LoVo (cell line): Measurements from ENCODE around the gene ZP3.
"Not testable (repeated sequence)": the region's sequence is repeated elsewhere in the genome, so short reads cannot be mapped to it uniquely, and the experiment has no call there.

Experiments used
- DNase-seq: peaks from one replicate; pipeline ENCODE4 v3.0.0-alpha.2; 2016; ENCODE audit warnings: low spot score

Gene ZP3

DNA sequence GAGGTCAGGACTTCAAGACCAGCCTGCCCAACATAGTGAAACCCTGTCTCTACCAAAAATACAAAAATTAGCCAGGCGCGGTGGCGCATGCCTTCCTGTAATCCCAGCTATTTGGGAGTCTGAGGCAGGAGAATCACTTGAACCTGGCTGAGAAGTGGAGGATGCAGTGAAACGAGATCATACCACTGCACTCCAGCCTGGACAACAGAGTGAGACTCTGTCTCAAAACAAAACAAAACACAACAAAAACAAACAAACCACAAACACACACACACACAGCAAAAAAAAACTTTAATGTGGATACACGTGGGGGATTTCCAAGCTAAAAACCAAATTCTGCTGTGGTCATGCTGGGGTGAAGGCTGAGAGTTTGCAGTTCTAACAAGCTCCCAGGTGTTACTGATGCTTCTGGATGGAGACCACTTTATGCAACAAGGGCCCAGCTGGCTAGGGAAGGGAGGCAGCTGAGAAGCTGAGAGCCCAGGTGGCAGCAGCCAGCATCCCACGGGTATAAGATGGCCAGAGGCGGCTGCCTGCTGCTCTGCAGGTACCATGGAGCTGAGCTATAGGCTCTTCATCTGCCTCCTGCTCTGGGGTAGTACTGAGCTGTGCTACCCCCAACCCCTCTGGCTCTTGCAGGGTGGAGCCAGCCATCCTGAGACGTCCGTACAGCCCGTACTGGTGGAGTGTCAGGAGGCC, at the start of gene ZP3:
Gene ZP3 (plus strand): TSS at position 538 of the 699 bp plus-strand sequence. CDS start 15 bp downstream, at position 553.
- DNase-seq: no peak

DNA sequence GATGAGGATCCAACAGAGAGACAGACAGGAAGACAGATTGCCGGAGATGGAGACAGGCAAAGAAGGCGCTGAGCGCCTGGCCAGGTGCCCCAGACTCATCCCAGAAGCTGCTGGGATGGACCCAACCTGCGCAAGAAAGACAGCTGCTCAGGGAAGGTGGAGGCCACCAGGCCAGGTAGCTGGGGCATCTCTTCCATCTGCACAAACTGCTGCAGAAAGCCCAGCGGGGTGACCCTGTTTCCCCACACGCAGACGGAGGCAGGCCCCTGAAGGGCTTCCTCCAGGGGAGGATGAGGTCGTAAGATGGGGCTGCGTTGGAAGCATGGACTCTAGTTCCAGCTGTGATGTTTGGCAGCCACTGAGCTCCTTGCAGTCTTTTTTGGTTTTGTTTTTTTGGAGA, 49.5 kb upstream of the ZP3 start:
- DNase-seq: no peak

DNA sequence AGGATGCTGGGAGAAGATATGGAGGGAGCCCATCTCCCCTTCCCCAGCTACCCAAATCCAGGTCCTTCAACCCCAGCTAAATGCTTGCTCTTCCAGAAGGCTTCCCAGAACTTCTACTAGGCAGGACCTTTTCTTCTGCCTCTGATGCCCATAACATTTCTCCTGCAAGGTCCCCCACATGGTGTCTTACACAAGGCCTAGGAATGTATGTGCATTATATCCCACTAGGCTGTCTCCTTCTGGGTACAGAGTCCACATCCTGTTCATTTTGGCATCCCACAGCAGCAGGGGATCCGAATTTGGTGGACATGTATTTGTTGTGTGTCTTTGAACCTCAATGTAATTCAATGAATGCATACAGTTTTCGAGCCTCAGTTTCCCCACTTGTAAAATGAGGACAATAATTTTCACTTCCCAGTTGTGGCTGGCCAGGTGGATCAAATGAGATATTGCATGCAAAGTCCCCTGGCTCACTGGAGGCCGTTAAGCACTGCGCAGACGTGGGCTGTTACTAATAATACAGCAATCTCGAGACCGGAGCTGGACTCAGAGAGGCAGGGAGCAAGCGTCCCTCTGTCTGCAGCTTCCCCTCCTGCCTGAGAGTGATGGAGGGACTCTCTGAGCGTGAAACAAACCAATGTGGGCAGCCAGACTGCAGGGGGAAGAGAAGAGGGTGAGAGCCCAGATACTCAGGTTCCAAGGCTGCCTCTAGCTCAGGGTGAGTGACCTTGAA, 47.4 kb upstream of the ZP3 start:
- DNase-seq: no peak

DNA sequence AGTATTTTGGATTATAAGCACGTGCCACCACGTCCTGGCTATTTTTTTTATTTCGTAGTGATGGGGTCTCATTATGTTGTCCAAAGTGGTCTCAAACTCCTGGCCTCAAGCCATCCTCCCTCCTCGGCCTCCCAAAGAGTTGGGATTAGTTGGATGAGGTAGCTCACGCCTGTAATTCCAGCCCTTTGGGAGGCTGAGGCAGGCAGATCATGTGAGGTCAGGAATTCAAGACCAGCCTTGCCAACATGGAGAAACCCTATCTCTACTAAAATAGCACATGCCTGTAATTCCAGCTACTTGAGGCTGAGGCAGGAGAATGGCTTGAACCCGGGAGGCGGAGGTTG, 44.2 kb upstream of the ZP3 start:
- no peak for DNase-seq

- no peak for DNase-seq
Measured at GRCh38 chr7:76381814-76382213, 42.9 kb upstream of the ZP3 start.

- DNase-seq: no peak
Measured at GRCh38 chr7:76383089-76383944, 41.4 kb upstream of the ZP3 start.

GRCh38 chr7:76386691-76387260, 38.0 kb upstream of the ZP3 start:
- no peak for DNase-seq

GRCh38 chr7:76387789-76388188, 37.0 kb upstream of the ZP3 start:
- not testable (repeated sequence) for DNase-seq

DNA sequence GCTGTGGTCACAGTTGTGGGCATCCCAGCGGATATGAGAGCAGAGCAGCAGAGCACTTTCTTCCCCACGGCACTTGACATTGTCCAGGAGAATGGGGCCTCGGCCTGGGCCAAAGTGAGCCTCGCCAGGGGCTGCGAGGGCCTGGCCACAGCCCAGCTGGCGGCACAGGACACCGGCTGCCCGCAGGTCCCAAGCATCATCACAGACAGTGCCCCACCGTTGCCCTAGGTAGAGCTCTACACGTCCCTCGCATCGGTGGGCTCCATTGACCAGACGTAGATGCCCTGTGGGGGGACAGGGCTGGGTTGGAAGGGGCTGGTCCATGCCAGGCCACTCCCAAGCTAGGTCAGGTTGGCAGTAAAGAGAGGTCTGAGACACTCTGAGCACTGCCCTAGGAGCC, 34.7 kb upstream of the ZP3 start:
- DNase-seq: no peak

DNA sequence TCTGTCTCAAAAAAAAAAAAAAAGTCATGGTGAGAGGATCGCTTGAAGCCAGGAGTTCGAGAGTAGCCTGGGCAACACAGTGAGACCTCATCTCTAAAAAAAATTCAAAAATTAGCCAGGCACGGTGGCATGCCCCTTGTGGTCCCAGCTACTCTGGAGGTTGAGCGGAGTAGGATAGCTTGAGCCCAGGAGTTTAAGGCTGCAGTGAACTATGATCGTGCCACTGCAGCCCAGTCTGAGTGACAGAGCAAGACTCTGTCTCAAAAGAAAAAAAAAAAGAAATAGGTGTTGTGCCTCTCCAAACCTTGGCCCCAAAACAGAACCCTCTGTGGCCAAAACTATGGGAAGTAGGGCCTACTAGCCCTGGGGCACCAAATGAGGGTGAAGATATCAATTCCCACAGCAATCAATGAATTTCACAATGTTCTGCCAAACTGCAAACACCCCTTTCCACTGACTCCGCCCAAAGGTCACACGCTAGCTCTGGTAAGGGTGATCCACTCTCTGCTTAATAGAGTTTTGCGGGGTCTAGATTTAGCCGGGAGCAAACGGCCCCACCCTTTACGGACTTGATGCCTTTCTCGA, 32.1 kb upstream of the ZP3 start:
- no peak for DNase-seq

DNA sequence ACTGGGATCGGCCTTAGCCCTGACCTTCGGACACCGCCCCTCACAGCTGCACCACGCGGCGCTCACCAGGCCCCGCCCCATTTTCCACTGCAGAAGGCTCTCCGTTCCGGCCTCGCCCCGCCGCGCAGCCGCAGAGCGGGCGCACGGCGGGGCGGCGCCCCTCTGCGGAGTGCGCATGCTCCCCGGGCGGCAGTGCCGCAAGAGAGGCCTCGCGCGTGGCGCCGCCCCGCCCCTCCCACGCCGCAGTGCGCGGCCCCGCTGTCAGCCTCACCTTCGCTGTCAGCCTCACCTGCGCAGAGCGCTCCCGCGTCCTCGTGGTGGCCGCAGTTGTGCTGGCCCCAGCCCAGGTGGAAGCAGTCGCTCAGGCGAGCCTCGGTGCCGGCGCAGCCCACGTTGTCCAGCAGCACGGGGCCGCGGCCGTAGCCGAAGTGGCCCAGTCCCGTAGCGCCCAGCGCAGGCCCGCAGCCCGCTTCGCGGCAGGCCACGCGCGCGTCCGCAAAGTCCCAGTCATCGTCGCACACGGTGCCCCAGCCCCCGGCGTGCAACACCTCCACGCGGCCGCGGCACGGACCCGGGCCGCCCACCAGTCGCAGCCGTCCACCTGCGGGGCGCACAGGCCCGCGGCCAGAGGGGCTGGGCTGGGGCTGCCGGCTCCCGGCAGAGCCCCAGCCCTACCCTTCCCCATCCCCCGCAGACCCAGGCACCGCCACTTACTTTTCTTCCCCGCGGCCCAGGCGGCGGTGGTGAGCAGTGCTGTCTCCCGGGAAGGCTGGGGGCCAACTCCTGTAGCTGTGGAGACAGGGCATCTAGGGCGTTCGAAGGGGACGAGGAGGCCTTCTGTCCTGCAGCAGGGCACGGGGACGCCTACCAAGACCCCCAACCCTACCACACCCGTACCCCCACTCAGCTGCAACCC, 31.4 kb upstream of the ZP3 start:
- DNase-seq: peak; percentile 99

GRCh38 chr7:76394957-76395356, 29.8 kb upstream of the ZP3 start:
- no peak for DNase-seq

DNA sequence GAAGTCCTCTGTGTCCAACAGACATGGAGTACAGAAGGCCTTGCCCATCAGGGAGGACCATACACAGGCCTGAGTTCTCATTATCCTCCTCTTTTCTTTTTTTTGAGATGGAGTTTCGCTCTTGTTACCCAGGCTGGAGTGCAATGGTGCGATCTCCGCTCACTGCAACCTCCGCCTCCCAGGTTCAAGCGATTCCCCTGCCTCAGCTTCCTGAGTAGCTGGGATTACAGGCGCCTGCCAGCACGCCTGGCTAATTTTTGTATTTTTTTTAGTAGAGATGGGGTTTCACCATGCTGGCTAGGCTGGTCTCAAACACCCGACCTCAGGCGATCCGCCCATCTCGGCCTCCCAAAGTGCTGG, 29.2 kb upstream of the ZP3 start:
- not testable (repeated sequence) for DNase-seq

GRCh38 chr7:76395965-76396726, 28.6 kb upstream of the ZP3 start:
- no peak for DNase-seq

GRCh38 chr7:76396864-76397263, 27.9 kb upstream of the ZP3 start:
- no peak for DNase-seq

DNA sequence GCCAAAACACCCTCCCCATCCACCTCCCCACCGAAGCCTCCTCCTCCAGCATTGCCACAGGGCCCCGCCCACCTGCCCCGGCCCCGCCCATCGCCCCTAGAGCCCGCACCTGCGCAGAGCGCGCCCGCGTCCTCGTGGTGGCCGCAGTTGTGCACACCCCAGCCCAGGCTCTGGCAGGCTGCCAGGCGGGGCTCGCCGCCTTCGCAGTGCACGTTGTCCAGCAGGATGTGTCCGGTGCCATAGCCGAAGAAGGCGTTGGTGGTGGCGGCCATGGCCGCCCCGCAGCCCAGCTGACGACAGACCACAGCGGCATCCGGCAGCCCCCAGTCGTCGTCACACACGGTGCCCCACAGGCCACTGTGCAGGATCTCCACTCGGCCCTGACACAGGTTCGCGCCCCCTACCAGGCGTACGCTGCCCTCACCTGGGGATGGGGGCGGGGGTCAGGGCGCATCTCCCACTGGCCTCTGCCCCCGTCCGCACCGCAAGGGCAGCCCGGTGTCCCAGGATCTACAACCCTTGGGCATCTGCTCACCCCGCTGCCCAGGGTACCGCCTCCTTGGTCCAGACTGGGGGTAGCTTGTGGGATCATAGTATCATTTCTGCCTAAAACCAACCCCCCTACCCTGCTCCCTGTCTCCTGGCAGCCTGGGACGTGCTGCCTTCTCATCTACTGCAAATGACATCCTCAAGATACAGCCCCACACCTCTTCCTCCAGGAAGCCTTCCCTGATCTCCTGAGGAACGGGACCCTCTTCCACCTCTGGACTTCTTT, 27.2 kb upstream of the ZP3 start:
- peak; percentile 95 for DNase-seq

DNA sequence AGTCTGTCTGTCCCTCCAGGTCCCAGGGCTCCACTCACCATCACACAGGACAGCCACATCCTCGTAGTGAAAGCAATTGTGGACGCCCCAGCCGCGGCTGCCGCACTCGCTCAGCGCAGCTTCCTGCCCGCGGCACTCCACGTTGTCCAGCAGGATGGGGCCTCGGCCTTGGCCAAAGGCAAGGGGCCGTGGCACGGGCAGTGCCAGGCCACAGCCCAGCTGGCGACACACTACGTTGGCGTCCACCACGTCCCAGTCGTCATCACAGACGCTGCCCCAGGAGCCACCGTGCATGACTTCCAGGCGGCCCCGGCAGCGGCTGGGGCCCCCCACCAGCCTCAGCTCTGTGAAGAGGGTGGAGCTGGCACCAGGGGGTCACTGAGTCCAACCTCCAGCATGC, 24.5 kb upstream of the ZP3 start:
- DNase-seq: no peak

DNA sequence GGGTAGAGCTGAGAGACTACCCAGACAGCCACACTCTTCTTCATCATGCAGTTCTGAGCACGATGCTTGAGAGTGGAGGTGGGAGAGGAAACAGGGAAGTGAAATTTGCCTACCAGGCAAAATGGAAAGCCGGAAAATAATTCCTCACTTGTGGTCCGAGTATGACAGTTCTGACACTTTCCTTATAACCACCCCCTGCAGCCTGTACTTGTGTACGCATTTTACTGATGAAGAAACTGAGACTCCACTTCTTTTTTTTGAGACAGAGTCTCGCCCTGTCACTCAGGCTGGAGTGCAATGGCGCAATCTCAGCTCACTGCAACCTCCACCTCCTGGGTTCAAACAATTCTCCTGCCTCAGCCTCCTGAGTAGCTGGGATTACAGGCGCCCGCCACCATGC, 21.7 kb upstream of the ZP3 start:
- not testable (repeated sequence) for DNase-seq

GRCh38 chr7:76403780-76404494, 20.8 kb upstream of the ZP3 start:
- DNase-seq: no peak
